ENCODE results near the gene PAFAH2.
"Not testable (repeated sequence)": the region's sequence is repeated elsewhere in the genome, so short reads cannot be mapped to it uniquely, and the experiment has no call there.

The PAFAH2 gene

GRCh38 chr1:25989440-25990234 is 8.2 kb downstream of the PAFAH2 start:
- DNase-seq (ENCODE audit: extremely low read depth in 1 of 2, low read depth in 1 of 2): no peak

DNA sequence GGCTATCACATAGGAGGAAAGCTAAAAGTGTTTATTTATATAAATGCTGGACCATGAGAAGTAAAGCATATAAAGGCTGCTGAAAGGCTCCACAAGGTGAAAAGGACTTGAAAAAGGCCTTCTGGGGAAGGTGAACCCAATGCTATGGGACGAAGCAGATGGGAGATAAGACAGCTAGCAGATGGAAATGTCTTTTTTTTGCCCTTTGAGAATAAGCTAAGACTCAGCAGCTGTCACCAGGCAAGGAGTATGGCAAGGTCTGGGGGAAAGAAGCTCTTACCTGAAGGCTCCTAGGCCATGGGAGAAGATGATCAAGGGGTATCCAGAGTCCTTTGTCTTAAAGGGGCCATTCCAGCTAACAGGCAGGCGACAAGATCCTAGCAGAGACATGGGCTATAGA is 9.9 kb downstream of the PAFAH2 start:
- no peak for DNase-seq (ENCODE audit: extremely low read depth in 1 of 2, low read depth in 1 of 2)

DNA sequence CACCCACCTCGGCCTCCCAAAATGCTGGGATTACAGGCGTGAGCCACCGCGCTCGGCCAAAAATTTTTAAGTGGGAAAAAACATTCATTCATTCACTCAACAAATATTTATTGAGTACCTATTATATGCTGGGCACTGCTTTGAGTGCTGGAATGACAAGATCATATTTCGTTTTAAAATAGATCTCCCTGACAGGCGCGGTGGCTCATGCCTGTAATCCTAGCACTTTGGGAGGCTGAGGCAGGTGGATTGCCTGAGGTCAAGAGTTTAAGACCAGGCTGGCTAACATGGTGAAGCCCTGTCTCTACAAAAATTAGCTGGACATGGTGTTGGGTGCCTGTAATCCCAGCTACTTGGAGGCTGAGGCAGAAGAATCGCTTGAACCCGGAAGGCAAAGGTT is 11.1 kb downstream of the PAFAH2 start:
- not testable (repeated sequence) for DNase-seq (ENCODE audit: extremely low read depth in 1 of 2, low read depth in 1 of 2)

DNA sequence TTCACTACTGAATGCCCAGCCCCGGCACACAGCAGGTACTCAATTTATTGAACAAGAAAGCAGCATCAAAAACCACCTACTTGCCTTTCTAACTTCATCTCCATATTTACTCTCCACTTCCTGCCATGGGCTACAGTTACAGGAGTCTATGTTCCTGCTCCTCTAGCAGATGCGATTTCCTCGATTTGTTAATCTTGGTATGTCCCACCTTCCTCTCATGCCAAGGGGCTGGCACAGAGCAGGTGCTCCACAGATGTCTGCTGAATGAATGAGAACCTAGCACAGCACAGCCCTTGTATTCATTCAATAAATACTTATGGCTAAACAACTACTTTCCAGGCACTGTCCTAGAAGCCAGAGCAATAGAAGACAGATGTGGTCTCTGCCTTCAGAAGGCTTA is 12.2 kb downstream of the PAFAH2 start:
- no peak for DNase-seq (ENCODE audit: extremely low read depth in 1 of 2, low read depth in 1 of 2)

- DNase-seq (ENCODE audit: extremely low read depth in 1 of 2, low read depth in 1 of 2): no peak
Observed at GRCh38 chr1:25985171-25985570, 12.7 kb downstream of the PAFAH2 start.

DNA sequence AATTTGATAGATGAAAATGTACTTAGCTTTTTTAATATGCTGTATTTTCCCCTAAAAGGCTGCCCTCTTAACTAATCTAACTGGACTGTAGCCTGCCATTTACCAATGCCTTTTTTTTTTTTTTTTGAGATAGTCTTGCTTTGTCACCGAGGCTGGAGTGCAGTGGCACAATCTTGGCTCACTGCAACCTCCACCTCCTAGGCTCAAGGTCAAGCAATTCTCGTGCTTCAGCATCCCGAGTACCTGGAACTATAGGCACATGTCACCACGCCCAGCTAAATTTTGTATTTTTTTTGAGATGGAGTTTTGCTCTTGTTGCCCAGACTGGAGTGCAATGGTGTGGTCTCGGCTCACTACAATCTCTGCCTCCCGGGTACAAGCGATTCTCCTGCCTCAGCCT is 18.7 kb downstream of the PAFAH2 start:
- no peak for DNase-seq (ENCODE audit: extremely low read depth in 1 of 2, low read depth in 1 of 2)

DNA sequence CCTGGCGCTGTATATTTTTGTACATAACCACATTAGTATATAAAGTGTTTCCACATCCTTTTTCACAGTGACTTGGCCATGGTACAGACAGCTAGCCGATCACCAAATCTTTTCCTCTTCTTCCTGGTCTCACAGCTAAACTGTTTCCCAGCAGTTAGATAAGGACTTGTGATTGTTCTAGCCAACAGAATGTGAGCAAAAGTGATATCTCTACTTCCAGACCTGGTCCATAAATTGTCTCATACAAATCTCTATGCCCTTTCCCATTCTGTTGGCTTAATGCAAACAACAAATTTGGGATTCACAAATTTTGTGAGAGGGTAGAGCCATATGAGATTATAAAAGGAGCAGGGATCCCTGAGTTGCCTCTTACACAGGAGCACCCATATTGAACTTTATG is 19.5 kb downstream of the PAFAH2 start:
- no peak for DNase-seq (ENCODE audit: extremely low read depth in 1 of 2, low read depth in 1 of 2)

GRCh38 chr1:25977801-25978200 is 20.1 kb downstream of the PAFAH2 start:
- DNase-seq (ENCODE audit: extremely low read depth in 1 of 2, low read depth in 1 of 2): no peak

DNA sequence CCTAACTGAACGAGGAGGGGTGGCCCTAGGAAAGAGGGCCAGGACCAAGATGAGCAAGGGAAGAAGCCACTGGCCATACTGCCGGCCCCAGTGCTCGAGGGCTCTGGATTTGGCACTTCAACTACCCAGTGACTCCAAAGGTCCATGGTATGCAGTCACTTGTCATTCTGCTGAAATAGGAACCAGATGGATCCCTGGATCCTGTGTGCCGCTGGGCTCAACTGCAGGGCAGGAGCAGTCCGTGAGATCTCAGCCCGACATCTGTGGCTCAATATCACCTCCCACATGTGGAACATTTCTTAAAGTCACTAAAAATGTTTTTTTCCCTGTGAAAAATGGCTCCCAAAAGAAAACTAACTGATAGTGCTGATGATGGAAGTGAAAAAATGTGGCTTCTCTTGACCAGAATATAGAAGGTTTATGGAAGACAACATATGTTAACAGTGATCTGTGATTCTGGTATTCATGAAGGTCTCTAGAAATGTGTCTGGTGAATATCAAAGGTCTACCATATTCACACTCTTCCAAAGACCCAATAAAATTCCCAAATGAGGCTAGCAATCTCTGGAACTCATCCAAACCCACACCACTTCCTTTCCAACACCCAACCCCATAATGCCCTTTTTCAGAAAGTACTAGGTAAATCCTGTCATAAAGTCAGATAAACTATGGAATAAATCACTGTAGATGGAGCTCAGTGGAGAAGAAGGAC is 24.1 kb downstream of the PAFAH2 start:
- DNase-seq (ENCODE audit: extremely low read depth in 1 of 2, low read depth in 1 of 2): no peak

- no peak for DNase-seq (ENCODE audit: extremely low read depth in 1 of 2, low read depth in 1 of 2)
Observed at GRCh38 chr1:25971811-25972180, 26.1 kb downstream of the PAFAH2 start.

DNA sequence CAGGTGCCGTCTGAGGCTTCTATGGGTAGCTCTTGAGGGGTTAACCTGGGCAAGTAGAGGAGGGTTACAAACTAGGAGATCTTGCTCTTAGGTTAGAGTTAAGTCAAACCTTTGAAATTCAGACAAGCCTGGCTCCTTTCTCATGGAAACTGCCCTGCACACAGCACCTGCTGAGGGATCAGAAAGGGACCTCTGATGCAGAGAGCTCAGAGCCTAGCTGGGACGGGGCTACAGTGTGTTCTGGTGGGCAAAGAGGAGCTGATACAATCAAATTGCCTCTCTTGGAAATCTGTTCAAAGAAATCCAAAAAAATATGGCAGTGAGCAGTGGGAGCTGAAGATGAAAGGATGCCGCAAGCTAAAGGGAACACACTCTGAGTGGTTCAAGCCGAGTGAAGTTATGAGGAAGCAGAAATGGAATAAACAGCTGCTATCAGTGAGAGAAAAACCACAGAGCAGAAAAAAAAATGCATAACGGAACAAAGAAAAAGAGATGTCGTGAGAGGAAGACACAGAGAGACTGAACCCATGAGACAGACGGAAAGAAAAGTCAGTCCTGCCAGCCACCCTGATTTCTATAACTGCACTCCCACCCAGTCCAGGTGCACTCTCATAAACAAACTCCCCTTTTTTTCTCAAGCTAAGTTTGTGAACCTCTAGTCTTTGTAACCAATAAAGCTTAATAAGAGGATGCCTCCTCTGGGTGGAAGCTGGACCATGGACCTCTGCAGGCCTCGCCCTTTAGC is 26.6 kb downstream of the PAFAH2 start:
- no peak for DNase-seq (ENCODE audit: extremely low read depth in 1 of 2, low read depth in 1 of 2)

DNA sequence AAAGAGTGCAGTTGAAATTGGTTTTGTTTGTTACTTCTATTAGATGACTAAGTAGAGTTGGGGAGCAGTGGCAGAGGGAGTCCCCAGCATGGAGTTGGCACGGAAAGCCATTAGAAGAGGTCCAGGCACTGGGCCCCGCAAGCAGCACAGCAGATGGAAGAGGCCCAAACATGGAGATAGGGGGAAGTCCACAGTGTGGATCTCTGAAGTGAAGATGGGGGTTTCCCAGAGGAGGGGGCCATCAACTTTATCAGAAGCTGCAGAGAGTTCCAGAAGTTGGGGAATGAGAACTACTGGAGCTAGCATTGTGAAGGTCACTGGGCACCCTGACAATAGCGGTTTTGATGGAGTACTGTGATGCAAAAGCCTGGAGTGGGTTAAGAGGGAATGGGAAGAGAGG is 30.6 kb downstream of the PAFAH2 start:
- no peak for DNase-seq (ENCODE audit: extremely low read depth in 1 of 2, low read depth in 1 of 2)

- DNase-seq (ENCODE audit: extremely low read depth in 1 of 2, low read depth in 1 of 2): no peak
Observed at GRCh38 chr1:25959611-25960010, 38.3 kb downstream of the PAFAH2 start.

DNA sequence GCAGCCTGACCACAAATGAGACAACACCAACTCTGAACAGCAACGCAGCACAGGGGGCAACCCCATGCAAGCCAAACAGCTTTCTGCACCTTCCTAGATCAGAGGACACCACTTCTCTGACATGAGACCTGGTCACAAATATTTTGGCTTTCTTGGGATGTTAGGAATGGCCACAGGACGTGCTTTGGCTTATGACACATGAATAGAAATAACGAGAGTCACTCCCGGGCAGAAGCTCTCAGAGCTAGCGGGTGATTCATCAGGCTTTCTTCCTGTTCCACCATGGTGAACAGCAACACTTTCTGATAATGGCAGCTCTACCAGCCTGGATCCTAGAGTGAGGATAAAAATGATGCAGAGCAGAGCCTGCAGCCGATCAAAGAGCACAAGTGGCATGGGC is 39.4 kb downstream of the PAFAH2 start:
- no peak for DNase-seq (ENCODE audit: extremely low read depth in 1 of 2, low read depth in 1 of 2)

DNA sequence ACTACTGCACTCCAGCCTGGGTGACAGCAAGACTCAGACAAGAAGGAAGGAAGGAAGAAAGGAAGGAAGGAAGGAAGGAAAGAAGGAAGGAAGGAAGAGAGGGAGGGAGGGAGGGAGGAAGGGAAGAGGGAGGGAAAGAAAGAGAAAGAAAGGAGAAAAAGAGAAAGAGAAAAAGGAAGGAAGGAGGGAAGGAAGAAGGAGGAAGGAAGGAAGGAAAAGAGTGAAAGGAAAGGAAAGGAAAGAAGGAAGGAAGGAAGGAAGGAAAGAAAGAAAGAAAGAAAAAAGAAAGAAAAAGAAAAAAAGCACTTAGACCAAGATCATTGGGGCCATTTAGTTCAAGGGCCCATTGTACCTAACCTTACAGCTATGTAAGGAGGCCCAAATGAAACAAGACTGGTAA is 42.3 kb downstream of the PAFAH2 start:
- DNase-seq (ENCODE audit: extremely low read depth in 1 of 2, low read depth in 1 of 2): no peak

- DNase-seq (ENCODE audit: extremely low read depth in 1 of 2, low read depth in 1 of 2): no peak
Observed at GRCh38 chr1:25954282-25954938, 43.5 kb downstream of the PAFAH2 start.

DNA sequence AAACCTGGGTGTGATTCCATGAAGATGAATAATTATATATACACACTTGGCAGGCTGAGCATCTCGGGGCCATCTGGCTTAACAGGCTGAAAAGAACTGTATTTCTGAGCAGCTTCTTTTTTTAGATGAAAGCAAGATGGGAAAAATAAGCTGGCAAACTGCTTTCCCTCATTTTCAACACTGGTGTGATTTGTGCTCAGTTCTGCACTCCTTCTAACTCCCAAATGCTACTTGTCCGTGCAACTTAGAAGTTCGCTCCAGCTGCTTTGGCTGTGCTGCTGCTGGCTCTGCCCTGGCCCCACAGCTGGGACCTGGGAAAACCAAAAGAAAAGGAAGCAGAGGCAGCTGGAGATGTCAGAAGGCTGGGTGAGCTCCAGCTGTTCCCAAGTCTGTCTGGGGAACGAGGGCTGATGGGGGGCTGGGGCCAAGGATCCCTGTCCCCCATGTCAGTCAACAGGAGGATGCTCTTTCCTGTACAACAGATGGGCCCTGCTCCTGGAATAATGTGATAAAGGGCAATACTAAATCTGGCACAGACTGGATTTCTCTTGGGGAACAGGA is 44.9 kb downstream of the PAFAH2 start:
- DNase-seq (ENCODE audit: extremely low read depth in 1 of 2, low read depth in 1 of 2): no peak

GRCh38 chr1:25948641-25949040 is 49.2 kb downstream of the PAFAH2 start:
- no peak for DNase-seq (ENCODE audit: extremely low read depth in 1 of 2, low read depth in 1 of 2)

- no peak for DNase-seq (ENCODE audit: extremely low read depth in 1 of 2, low read depth in 1 of 2)
Observed at GRCh38 chr1:25947027-25947426, 50.8 kb downstream of the PAFAH2 start.

- DNase-seq (ENCODE audit: extremely low read depth in 1 of 2, low read depth in 1 of 2): no peak
Observed at GRCh38 chr1:25945761-25946160, 52.1 kb downstream of the PAFAH2 start.

GRCh38 chr1:25944986-25945385 is 52.9 kb downstream of the PAFAH2 start:
- no peak for DNase-seq (ENCODE audit: extremely low read depth in 1 of 2, low read depth in 1 of 2)
